Coronary artery (tissue), 2 donors: ENCODE results near the gene EEF1AKMT2.
"Not testable (repeated sequence)": the region's sequence is repeated elsewhere in the genome, so short reads cannot be mapped to it uniquely, and the experiment has no call there.

Experiments used
- DNase-seq: peaks from one replicate; pipeline ENCODE4 v3.0.0-alpha.2; 2017; ENCODE audit warnings: low spot score
- H3K27ac ChIP-seq, 2 donors: fragments of 200-600 bp; sonication (generic); one replicate each; pipeline ENCODE4 v1.5.1; 2016 to 2019
- H3K4me3 ChIP-seq: fragments of 200-600 bp; sonication (generic); 2 replicates; pipeline ENCODE4 v1.5.1; 2016; ENCODE audit warnings: mild to moderate bottlenecking, moderate library complexity
- TF ChIP-seq, protein P1 (sequence below): fragments of 200-600 bp; sonication (generic); IDR thresholded peaks from one replicate; pipeline ENCODE4 v1.5.1; 2019; ENCODE audit warnings: antibody characterized with exemption

EEF1AKMT2 gene

DNA sequence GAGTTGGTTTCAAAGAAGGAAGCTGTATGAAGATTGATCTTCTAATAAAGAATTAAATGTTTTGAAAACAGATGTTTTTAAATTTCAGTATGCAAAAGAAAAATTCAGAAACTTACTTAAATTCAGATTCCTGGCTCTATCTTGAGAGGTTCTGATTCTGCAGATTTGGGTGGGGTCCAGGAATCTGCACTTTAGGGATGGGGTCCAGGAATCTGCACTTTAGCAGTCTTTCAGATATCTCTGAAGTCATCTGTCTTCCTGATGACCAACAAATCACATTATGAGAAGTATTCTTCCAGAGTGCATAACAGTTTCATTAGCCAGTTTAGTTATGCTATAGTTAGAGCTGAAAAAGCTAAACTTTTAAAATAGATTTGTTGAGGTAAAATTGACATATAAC, 34.0 kb upstream of the EEF1AKMT2 start:
- no peak for DNase-seq
- Histone ChIP-seq H3K27ac (no peak overlapping the region), H3K4me3 (no peak overlapping the region)
- TF ChIP-seq, protein P1, sequence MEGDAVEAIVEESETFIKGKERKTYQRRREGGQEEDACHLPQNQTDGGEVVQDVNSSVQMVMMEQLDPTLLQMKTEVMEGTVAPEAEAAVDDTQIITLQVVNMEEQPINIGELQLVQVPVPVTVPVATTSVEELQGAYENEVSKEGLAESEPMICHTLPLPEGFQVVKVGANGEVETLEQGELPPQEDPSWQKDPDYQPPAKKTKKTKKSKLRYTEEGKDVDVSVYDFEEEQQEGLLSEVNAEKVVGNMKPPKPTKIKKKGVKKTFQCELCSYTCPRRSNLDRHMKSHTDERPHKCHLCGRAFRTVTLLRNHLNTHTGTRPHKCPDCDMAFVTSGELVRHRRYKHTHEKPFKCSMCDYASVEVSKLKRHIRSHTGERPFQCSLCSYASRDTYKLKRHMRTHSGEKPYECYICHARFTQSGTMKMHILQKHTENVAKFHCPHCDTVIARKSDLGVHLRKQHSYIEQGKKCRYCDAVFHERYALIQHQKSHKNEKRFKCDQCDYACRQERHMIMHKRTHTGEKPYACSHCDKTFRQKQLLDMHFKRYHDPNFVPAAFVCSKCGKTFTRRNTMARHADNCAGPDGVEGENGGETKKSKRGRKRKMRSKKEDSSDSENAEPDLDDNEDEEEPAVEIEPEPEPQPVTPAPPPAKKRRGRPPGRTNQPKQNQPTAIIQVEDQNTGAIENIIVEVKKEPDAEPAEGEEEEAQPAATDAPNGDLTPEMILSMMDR, result no peak

DNA sequence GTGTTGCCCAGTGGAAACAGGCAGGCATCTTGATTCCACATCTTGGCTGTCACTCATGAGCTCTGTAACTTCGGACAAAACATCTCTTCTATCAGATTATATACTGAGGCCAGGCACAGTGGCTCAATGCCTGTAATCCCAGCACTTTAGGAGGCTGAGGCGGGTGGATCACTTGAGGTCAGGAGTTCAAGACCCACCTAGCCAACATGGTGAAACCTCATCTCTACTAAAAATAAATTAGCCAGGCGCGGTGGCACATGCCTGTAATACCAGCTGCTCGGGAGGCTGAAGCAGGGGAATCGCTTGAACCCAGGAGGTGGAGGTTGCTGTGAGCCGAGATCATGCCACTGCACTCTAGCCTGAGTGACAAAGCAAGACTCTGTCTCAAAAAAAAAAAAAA, 33.2 kb upstream of the EEF1AKMT2 start:
- H3K4me3 ChIP-seq, DNase-seq, H3K27ac ChIP-seq: not testable (repeated sequence)

DNA sequence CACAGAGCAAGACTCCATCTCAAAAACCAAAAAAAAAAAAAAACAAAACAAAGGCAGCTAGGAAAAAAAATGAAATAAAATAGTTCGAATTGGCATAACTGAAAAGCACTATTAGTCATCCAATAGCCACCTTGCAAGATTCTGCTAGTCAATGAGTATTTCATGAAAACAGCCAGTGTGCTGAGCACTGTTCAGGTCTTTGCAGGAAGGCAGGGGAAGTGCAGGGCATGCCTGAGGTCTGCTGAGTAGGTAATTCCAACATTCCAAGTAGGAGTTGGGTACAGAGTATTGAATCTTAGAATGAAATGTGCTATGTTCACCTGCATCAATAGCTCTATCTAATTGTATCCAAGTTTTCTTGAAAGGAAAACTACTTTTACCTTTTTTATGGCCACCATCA, 32.8 kb upstream of the EEF1AKMT2 start:
- Histone ChIP-seq H3K4me3 (no peak overlapping the region), H3K27ac (no peak overlapping the region)
- TF ChIP-seq, protein P1, result no peak
- no peak for DNase-seq

DNA sequence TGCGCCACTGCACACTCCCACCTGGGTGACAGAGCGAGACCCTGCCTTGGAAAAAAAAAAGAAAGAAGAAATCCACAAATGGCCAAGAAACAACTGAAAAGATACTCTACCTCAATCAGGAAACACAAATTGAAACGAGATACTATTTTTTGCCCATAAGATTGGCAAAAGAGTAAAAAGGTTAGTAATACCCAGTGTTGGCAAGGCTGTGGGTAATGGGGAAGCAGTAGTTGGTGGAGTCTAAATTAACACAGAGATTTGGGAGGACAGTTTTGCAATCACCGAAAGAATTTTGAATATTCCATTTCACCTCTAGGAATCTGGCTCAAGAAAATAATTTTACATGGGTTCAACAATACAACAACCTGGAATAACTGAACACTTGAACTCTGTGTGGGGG, 29.8 kb upstream of the EEF1AKMT2 start:
- TF ChIP-seq, protein P1, result no peak
- no peak overlapping the region for H3K4me3 ChIP-seq
- DNase-seq, result no peak
- H3K27ac ChIP-seq, result no peak overlapping the region

DNA sequence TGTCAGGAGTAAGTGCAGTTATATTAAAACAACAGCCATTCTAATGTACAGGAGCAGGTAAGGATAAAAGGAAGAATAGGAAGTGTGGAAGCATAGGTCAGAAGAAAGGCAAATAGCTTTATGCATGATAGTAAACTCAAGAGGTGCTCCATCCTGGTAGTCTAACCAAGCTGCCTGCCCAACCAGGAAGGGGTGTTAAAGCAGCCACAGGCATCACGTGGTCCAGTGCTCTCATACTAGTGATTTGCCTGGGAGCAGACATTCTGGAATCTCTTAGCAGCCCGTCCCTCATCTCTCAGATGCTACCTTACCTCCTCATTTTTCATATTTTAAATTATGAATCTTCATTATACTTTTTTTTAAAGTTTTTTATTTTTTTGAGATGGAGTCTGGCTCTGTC, 28.4 kb upstream of the EEF1AKMT2 start:
- no peak for DNase-seq
- TF ChIP-seq, protein P1, result no peak
- H3K27ac ChIP-seq, result no peak overlapping the region
- no peak overlapping the region for H3K4me3 ChIP-seq

DNA sequence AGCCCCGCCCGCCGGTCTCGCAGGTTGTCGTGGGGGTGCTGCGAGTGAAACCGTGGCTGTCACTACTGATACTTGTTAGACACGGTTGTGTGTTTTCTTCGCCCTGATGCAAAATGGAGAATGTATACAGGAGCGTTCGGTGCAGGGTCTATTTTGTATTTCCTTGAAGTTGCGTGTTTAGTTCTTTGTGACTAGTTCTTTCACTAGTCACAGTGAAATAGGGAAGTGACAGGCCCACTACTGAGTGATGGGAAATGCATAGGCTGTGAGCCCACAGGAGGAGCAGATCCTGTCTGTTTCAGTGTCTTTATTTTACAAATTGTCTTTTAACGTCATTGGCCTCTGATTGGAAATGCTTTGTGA, 10.6 kb upstream of the EEF1AKMT2 start:
- Histone ChIP-seq H3K4me3 (peak overlapping the region; percentile 87), H3K27ac (peak overlapping the region; percentile 68 to 83)
- DNase-seq, result no peak
- TF ChIP-seq, protein P1, result no peak

DNA sequence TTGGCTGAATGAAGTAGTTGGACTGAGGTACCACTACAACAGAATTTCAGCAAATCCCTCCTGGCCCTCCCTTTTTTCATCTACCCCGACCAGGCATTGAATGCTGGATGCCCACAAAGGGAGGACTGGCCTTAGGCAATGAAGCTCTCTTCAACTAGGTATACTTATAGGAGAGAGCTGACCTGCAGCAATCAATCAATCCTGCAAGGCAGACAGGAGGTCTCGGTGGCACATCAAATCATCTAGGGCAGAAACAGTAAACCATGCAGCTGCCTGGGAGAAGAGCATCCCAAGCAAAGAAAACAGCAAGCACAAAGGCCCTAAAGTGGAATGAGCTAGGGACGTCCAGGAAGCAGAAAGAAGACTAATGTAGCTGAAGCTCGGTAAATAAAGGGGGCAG, 7.5 kb upstream of the EEF1AKMT2 start:
- TF ChIP-seq, protein P1, result no peak

DNA sequence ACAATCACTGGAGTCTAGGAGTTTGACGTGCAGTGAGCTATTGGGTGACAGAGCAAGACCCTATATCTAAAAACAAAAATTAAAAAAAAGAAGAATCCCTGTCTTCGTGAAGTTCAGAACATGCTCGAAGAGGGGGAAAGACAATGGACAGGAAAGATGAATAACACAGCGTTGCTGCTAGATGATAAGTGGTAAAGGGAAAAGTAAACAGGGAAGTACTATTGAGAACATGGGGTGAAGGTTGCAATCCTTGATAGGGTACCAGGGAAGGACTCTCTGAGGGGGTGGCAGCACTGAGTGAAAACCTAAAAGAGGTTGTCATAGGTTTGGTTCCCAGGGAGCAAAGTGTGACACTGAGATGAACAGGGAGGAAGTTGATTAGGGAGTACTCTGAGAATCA, 7.1 kb upstream of the EEF1AKMT2 start:
- DNase-seq, result no peak
- Histone ChIP-seq H3K4me3 (no peak overlapping the region), H3K27ac (no peak overlapping the region)
- TF ChIP-seq, protein P1, result no peak

More for the DNA sequence above, 7.5 kb upstream of the EEF1AKMT2 start:
- Histone ChIP-seq H3K4me3 (no peak overlapping the region), H3K27ac (no peak overlapping the region)
- DNase-seq, result no peak
